Stimulated activated CD8-positive, alpha-beta memory T cell treated with anti-CD3 and anti-CD28 coated beads, Interleukin-15, amount 100 ng/mL, for 1 hour (primary cell): ENCODE results near the gene GNL1.
"Not testable (repeated sequence)": the region's sequence is repeated elsewhere in the genome, so short reads cannot be mapped to it uniquely, and the experiment has no call there.

ENCODE experiments used
- DNase-seq: peaks from one replicate; pipeline ENCODE4 v3.0.0-alpha.2; 2020; ENCODE audit warnings: low read depth

GNL1 gene

DNA sequence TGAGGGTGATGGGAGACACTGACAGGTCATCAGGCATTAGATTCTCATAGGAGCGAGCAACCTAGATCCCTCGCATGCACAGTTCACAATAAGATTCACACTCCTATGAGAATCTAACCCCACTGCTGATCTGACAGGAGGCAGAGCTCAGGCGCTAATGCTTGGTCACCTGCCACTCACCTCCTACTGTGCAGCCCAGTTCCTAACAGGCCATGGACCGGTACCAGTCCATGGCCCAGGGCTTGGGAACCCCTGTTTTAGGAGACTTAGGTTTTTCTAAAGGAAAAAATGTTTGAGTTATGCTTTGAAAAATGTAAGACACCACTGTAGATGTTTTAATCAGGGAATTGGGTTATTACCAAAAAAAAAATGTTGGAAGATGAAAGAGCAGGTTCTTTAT, 60.3 kb downstream of the GNL1 start:
- no peak for DNase-seq

DNA sequence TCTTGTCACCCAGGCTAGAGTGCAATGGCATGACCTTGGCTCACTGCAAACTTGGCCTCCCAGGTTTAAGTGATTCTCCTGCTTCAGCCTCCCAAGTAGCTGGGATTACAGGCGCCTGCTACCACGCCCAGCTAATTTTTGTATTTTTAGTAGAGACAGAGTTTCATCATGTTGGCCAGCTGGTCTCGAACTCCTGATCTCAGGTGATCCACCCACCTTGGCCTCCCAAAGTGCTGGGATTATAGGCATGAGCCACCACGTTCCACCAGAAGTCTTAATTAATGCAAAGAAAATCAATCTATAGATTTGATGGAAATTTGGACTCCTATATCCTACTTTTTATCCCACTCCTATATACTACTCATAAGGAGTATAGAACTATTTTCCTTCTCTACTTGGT, 61.2 kb downstream of the GNL1 start:
- not testable (repeated sequence) for DNase-seq

DNA sequence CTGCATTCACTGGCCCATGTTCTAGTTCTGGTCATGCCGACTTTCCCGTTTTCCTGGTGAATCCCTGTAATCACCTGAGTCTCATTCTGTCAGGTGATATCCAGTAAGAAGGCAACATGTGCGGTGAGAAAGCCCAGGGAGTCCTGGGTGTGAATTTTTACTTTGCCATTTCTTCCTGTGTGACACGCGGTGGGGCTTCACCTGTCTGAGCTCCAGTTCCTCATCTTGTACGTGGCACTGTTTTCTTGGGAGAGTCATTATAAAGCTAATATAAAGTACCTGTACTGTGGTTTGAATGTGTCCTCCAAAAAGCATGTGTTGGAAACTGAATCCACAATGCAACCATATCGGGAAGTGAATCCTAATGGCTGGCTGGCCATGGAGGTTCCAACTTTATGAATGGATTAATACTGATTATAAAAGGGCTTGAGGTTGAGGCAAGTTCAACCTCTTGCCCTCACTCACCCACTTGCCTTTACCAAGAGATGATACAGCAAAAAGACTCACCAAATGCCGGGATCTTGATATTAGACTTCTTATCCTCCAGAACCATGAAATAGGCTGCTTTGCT, 61.9 kb downstream of the GNL1 start:
- DNase-seq, result no peak

DNA sequence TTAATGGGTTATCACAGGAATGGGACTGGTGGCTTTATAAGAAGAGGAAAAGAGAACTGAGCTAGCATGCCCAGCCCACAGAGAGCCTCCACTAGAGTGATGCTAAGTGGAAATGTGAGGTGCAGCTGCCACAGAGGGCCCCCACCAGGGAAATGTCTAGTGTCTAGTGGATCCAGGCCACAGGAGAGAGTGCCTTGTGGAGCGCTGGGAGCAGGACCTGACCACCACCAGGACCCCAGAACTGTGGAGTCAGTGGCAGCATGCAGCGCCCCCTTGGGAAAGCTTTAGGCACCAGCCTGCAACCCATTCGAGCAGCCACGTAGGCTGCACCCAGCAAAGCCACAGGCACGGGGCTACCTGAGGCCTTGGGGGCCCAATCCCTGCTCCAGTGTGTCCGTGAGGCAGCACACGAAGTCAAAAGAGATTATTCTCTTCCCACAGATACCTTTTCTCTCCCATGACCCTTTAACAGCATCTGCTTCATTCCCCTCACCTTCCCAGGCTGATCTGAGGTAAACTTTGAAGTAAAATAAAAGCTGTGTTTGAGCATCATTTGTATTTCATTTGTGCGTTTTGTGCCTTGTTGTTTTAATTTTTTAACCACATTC, 62.5 kb downstream of the GNL1 start:
- no peak for DNase-seq

DNA sequence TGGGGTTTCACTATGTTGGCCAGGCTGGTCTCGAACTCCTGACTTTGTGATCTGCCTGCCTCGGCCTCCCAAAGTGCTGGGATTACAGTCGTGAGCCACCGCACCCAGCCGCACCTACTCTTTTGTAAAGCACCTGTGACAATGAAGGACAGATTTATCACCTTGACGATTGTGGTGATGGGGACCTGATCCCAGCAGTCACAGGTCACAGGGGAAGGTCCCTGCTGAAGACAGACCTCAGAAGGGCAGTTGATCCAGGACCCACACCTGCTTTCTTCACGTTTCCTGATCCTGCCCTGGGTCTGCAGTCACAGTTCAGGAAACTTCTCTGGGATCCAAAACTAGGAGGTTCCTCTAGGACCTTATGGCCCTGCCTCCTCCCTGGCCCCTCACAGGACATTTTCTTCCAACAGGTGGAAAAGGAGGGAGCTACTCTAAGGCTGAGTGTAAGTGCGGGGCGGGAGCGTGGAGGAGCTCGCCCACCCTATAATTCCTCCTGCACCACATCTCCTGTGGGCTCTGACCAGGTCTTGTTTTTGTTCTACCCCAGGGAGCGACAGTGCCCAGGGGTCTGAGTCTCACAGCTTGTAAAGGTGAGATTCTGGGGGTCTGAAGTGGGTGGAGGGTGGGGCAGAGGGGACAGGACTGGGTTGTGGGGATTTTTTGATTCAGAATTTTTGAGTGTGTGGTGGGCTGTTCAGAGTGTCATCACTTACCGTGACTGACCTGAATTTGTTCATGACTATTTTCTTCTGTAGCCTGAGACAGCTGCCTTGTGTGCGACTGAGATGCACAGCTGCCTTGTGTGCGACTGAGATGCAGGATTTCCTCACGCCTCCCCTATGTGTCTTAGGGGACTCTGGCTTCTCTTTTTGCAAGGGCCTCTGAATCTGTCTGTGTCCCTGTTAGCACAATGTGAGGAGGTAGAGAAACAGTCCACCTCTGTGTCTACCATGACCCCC, 64.0 kb downstream of the GNL1 start:
- no peak for DNase-seq
